Measurements from ENCODE around the gene ANTXR2.
"Not testable (repeated sequence)": the region's sequence is repeated elsewhere in the genome, so short reads cannot be mapped to it uniquely, and the experiment has no call there.

The ANTXR2 gene

DNA sequence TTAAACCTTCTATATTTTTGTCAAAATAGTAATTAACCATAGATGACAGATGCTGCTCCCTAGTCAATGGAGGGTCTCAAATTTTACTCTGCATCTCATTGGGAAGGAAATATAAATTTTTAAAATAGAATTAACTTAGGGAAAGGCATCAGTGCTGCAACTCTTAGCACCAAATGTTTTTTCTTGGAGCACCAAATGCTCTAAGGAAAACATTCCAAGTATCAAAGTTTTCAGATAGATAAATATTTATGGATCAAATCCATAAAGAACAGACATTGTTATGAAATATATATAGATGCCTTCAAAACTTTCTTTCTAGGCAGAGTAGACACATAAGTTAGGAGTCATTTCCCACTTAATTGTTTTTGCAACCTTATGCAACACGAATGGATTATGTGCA, 168.7 kb downstream of the ANTXR2 start:
- DNase-seq, result no peak

DNA sequence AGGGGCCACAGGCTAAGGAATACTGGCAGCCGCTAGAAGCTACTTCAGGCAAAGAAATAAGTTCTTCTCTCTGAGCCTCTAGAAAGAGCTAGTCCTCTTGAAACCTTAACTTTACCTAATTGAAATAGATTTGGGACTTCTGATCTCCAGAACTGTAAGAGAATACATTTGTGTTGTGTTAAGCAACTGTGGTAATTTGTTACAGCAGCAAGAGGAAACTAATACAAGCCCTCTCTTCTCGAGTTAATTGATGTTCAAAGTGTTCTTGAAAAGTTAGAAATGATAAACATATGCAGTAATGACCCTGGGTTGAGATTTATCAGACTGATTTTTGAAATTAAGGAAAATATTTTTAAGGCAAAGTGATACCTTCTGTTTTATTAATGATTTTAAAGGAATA, 172.8 kb downstream of the ANTXR2 start:
- no peak for DNase-seq

DNA sequence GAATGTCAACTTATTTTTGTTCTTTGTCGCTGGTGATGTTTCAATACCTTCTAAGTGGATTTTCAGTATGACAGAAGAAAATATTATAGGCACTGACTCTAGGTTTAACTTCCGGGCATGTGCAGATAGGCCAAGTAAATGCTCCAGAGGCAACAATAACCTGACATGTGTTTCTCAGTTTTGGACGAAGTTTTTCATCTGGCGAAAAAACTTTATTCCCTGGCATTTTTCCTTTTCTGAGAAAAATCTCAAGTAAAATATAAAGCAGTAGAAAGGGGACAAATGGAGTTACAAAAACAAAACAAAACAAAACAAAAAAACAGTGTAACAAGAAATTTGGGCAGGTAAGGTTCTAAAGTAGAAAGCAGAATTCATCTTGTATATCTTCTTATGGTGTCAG, 173.5 kb downstream of the ANTXR2 start:
- no peak for DNase-seq

DNA sequence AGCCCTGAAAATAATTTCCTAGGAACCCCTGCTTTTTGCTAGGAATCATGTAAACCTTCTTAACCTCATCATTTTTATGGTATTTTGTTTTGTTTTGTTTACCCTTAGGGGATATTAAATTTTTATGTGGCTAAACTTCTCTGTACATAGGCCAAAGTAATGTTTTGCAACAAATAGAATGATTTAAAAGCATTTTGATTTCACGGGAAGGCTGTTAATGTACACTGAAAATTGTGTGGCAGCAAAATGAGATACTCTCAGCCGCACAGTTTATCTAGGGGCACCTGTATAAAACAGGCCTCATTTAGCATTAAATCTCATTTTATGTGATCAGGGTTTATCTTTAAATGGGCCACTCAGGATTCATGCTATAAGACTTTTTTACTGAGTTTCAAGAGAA, 175.0 kb downstream of the ANTXR2 start:
- no peak for DNase-seq

DNA sequence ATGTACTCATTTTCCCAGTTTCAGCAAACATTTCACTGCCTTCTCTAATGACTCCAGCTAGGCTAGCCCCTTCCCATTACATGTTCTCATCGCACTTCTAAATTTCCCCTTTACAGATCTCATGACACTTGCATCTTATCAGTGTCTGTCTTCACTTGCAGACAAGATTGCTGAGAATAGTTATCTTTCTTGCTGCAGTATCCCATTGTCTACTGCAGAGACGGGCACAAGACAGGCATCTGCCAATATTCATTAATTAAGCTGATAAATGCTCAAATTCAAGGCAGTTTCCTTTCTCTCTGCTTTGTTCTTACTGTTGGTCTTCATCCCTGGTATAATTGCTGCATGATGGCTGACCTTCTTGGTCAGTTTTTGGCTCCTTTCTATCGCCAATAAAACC, 175.9 kb downstream of the ANTXR2 start:
- DNase-seq, result no peak

DNA sequence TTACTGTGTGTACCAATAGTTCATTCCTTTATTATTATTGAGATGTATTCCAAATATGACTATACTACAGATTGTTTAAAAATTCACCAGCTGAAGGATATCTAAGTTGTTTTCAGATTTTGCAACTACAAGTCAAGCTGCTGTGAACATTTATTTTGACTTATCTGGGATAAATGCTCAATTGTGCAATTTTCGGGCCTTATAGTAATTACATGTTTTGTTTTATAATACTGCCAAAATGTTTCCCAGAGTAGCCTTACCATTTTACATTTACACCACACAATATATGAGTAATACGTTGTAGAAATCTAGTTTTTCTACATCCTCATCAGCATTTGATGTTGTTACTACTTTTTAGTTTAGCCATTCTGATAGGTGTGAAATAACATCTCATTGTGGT, 179.6 kb downstream of the ANTXR2 start:
- DNase-seq, result no peak

DNA sequence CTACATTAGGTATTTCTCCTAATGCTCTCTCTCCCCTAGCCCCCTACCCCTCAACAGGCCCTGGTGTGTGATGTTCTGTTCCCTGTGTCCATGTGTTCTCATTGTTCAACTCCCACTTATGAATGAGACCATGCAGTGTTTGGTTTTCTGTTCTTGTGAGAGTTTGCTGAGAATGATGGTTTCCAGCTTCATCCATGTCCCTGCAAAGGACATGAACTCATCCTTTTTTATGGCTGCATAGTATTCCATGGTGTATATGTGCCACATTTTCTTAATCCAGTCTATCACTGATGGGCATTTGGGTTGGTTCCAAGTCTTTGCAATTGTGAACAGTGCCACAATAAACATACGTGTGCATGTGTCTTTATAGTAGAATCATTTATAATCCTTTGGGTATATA, 184.0 kb downstream of the ANTXR2 start:
- DNase-seq, result not testable (repeated sequence)

DNA sequence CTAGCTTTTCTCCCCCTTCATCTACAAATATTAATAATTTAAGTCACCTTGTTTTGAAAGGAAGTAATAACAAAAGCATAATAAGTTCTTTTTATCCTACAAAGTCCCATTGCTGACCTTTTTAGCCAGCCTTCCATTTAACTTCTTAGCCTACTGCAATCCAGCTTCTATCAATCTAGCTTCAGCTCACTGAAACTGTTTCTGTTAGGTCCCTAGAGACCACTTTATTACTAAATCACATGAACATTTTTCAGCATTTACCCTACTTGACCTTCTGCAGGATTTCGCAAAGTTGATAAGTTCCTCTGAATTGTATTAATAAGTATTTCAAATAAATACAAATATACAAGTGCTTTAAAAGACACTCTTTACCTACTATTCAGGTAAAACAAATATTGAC, 186.5 kb downstream of the ANTXR2 start:
- no peak for DNase-seq

DNA sequence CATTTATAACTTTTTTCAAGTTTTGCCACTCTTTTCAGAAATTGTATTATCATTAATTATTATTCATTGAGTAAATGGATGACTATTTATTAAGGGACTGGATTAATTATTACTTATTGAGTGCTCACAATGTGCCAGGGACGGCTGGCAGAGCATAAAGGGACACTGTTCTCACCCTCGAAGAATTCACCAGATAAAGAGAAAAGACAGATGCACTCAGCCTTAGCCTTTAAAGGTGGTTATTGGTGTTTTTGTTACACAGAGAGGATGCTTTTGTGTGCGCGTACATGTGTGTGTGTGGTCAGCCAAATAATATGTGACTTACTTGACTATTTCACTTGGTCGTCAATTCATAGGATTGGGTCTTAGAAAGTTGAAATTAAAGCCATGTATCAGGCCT, 187.0 kb downstream of the ANTXR2 start:
- DNase-seq, result no peak

DNA sequence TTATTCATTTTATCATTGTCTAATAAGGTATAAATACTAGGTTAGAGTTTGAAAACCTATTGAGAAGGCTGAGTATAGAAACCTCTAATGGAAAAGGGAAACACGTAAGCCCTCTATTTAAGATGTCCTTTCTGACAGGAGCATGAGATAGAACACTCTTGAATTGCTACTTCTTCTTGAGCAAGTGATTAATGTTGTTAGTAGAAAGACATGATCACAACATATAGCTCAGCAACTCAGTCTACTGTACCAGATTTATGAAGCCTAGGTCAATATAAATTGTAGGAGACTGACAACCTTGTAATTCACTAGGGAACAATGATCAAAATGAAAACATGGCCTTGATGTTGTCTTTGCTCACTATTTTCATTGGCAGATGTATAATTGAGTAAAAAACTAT, 189.7 kb downstream of the ANTXR2 start:
- DNase-seq, result no peak

DNA sequence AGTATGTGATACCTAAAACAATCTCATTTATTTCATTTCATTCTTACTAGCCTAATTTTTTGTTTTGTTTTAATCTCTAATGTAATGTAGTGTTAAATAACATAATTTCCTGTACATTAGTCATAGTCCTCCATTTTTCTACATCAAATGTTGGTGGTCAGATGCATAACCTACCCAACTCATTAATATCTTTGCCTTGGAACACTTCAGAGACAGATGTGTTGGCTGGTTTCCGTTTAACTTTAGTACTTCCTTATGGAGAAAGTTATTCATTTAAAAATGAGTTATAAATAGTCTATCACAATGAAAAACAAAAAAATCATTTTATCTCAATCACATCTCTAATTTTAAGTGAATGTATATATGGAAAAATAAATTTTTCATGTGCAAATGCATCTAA, 190.2 kb downstream of the ANTXR2 start:
- DNase-seq, result no peak

DNA sequence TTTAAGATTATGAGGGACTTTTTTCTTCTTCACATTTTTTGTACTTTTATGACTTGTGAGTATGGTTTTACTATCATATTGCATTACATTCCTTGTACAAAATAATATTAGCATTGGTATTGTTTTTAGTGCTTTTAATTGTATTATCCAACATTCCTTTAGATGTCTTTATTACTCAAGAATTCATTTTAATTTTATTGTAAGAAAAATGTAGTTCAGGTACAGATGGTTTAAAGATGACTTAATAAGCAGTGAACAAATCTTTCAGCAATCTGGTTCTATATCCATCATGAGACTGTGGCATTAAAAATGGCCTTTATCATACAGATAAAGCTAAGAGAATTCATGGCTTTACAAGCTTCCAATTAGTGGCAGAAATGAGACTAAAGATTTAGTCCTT, 191.6 kb downstream of the ANTXR2 start:
- DNase-seq, result no peak

DNA sequence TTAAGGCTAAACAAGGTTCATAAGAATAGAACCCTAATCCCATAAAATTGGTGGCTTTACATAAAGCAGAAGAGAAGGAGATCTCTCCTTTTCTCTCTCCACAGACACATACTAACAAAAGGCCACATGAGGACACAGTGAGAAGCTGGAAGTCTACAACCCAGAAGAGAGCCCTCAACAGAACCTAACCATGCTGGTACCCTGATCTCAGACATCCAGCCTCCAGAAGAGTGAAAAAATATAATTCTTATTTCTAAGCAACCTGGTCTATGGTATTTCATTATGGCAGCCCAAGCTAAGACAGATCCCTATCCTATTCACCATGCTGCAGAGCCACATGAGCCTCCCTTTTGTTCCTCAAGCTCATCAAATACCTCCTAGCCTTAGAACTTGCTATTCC, 195.5 kb downstream of the ANTXR2 start:
- no peak for DNase-seq

DNA sequence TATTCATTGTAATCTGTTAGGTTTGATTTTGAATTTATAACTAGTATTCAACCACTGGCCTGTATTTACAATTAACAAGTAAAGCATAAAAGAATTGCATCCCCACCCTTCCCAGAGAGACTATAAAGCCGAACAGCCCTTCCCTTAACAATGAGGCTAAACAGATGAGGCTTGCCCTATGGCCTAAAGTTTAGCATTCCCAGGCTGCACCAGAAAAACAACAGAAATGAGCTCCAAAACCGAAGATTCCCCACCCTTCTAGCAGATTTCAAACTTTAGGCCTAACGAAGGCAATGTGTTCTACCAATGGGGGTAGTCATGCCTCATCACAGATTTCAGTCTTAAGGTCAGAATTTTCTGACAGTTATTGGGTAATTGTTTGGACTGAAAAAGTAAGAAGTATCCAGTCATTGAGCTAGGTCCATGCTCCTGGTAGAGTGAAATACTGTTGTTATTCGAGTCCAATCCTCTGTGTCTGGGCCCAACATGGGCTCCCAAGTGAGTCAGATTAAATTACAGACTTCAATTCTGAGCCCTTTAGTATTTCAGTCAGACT, 197.6 kb downstream of the ANTXR2 start:
- DNase-seq, result no peak

DNA sequence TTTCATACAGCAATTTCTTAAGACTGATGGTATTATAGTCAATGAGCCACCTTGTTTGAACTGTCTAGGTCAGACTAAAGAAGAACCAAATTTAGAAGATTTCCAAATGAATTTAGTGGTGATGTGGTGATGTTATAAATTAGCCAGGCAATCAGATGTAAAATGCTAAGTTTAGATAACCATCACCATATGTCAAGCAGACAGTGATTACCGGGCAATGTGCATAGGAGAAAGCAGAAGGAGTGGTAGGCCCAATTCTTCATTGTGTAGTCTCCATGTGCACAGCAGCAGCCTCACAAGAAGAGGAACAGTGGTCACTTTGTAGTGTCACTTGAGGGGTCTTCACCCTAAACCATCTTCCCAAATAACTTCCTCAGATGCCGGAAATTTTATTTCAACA, 198.8 kb downstream of the ANTXR2 start:
- no peak for DNase-seq

DNA sequence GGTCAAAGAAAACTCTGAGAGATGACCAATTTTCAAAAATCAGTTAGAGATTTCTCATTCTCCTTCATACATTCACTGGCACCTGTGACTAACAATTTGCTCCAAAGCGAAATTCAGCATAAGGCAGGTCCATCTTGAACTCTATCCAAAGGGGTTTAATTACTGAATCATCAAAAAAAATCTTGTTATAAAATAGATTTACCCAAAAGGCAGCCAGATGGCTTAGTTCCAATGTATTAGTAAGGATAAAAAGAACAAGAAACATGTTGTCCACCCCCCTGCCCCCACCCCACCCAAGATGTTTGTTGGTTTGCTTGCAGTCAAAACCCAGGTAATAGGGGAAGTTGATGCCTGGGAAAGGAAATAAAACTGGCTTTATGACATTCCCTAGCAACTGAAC, 200.3 kb downstream of the ANTXR2 start:
- no peak for DNase-seq

DNA sequence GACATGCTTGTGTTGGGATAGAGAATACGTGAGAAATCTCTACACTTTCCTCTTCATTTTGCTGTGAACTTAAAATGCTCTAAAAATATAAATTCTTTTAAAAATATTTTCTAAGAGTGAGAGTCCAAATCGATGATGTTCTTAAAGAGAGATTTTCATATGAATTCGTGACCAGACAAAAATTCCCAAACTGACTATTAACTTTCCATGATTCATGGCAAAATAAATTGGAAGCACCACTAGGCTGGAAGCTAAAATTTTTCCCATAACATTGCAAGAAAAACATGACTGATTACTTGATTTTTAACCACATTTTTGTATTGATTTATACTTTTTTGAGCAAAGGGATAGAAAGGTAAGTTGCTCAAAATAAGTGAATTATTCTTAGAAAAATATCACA, 201.1 kb downstream of the ANTXR2 start:
- DNase-seq, result no peak

DNA sequence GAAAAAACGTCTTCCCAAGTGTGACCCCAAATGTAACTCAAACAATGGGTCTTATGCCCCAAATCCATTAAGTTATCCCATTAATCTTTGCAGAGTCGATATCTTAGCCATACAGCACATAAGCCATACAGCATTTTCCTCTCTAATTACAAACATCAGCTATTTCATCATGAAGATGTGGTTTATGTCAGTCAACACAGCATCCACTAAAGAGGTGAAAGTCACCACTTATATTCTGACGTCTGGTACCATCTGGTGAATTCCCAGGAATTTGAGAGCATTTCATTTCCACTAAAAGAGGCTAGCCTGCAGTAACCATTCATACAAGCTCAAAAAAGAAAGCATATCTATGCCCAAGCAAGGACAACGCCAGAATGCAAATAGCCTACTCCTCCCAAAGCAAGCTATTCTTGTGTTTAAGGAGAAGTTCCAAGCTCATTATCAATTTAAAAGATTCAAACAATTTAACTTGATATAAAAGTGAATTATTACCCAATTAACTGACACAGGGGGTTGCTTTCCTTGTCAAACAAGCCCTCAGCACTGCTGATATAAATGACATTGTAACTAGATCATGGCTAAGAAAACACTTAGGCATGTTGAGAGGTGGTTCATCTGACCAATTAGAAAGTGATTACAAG, 203.3 kb downstream of the ANTXR2 start:
- no peak for DNase-seq

DNA sequence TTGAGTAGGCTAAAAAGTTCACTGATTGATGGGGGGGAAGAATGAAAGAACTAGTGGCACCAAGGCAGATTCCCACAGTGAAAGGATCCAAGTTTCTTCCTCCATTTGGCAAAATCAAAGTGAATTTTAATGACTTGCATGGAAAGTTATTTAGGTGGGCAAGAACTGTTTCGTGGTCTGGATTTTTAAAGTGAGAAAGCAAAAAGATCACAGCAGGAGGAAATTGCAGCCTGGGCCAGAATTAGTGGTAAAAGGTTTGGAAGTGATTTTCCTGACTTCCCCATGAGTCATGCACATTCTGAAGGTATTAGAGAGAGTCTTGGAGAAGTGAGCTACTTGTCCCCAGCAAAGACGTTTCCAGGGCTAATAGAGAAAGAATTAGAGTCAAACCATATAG, 207.8 kb downstream of the ANTXR2 start:
- no peak for DNase-seq

DNA sequence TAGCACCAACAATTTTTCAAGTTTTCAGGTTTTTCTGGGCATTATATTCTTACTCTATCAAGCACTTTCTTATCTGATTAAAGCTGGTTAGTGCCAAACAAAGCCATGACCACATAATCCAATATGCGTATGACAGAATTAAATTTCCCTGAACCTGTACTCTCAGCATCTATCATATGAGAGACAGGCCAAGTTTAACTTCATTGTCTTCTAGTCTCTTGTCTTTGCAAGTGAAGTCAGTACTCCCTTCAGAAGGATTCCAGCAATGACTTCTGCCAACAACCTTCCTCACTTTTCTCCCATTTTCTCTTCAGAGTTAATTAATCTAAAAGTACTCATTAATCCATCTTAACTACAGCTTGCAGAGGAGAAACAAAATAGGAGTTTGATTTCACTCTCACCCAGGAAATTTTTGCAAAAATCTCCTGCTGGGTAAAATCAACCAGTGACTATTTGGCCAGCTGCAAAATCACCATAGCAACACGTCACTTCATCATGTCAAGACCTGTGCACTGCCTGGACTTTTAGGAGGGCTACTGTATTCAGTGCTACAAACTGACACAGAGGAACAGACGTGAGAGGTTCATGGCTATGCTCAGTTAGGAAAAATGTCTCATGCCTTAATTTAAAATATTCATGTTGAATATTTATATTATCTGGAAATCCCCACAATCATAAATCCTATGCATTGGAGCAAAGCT, 208.4 kb downstream of the ANTXR2 start:
- DNase-seq, result peak; percentile 22

DNA sequence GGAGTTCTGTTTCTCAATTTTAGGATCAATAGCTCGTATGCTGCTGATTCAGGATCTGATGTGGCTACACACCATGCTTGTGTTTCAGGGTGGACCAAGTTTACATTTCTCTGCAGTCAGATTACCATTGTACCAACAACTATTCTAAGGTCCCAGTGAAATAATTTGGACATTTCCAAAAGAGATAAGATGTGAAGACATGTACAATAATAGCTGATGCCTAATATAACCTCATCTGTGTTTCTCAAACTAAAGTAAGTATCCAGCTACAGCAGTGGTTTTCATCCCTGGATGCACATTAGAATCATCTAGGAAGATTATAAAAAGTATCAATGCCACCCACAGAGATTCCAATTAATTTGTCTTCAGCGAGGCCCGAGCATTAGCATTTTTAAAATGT, 209.7 kb downstream of the ANTXR2 start:
- no peak for DNase-seq

DNA sequence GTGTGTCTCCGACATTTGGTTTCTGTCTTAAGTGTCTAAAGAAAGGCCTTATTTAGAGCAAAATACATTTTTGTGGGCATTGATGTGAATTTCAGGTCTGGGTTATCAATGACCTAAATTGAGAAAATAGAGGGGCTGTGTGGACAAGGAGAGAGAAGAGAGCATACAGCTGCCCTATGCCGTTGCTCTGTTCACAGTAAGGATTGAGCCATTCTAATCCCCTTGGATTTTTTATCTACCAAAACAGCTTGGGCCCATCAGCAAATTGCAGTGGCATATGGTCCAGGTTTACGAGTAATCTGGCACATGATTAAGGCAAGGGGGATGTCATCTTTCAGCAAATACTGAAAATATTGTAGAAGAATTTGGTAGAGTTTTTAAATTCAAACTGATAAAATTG, 210.2 kb downstream of the ANTXR2 start:
- no peak for DNase-seq

DNA sequence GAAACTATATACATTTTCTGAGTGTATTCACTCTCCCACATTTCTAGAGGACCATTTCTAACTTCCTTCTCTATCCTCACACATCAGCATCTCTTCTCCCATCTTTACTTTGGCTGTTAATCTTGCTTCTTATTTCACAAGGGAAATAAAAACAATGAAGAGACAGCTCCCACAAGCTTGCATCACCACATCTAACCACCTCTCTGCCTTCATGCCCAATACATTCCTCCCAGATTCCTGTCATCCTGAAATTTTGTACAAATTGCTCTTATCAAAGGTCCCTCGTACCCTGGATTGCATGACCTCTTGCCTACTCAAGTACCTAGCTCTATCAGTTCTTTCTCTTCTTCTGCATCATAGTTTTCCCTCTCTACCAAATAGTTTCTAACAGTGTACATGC, 215.2 kb downstream of the ANTXR2 start:
- no peak for DNase-seq

DNA sequence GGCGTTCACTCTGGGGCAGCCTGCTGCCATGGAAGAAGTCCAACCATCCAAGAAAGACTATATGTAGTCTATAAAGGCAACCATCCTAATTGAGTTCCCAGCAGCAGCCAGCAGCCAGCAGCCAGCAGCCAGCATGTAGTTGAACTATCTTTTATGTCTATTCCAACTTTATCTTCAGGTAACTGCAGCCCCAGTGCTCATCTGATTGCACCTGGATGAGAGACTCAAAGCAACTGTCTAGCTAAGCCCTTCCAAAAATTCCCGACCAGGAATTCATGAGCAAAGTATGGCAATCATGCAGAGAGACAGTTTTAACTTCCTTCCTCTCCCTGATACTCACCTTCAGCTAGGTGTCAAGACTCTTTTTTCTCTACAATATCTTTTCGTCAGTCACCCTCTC, 216.8 kb downstream of the ANTXR2 start:
- no peak for DNase-seq

All from NCI-H510A (cell line).